GM13977 (cell line): Measurements from ENCODE around the gene INPP5D.

Source experiments
- DNase-seq: peaks from one replicate; pipeline ENCODE4 v3.0.0; 2012; ENCODE audit warnings: low spot score
- in situ Hi-C: fragments of 300-500 bp; cut with MboI; formaldehyde crosslinking; loops from one replicate; pipeline ENCODE4 v1.12.0; 2022; ENCODE audit warnings: low sequenced_read_pairs, low pct_unique_long_range_greater_than_20kb, mixed read lengths, inconsistent platforms; ENCODE audit not compliant: unreplicated experiment
- TF ChIP-seq, protein P1 (sequence below): IDR thresholded peaks from 2 replicates; pipeline ENCODE4 v1.5.1; 2012; ENCODE audit warnings: mild to moderate bottlenecking, control low read depth; ENCODE audit not compliant: insufficient read depth; ENCODE audit errors: extremely low read depth, missing control alignments

INPP5D gene

GRCh38 chr2:233226511-233227031, 166.4 kb downstream of the INPP5D start:
- TF ChIP-seq, protein P1, sequence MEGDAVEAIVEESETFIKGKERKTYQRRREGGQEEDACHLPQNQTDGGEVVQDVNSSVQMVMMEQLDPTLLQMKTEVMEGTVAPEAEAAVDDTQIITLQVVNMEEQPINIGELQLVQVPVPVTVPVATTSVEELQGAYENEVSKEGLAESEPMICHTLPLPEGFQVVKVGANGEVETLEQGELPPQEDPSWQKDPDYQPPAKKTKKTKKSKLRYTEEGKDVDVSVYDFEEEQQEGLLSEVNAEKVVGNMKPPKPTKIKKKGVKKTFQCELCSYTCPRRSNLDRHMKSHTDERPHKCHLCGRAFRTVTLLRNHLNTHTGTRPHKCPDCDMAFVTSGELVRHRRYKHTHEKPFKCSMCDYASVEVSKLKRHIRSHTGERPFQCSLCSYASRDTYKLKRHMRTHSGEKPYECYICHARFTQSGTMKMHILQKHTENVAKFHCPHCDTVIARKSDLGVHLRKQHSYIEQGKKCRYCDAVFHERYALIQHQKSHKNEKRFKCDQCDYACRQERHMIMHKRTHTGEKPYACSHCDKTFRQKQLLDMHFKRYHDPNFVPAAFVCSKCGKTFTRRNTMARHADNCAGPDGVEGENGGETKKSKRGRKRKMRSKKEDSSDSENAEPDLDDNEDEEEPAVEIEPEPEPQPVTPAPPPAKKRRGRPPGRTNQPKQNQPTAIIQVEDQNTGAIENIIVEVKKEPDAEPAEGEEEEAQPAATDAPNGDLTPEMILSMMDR: no peak
- in situ Hi-C loops: no loop called here
- no peak for DNase-seq

- TF ChIP-seq, protein P1: no peak
- in situ Hi-C loops: no loop called here
- DNase-seq: no peak
These were observed 167.3 kb downstream of the INPP5D start for GRCh38 chr2:233227346-233227978.

DNA sequence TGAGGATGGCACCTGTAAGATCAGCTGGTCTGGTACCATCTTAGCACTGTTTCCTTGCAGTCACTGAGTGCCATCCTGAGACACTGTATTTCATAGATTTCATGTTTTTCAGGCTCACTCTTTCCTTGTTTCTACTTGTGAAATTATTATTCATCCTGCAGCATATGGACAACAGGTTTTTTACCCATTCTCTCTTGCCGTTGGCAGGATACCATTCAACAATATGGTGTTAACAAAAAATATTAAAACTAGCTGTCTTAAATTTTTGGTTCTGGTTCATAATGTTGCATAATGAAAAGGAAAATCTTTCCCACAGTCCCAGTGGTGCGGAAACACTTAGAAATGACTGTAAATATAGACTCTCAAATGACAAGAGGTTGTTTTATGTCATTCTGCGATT, 168.2 kb downstream of the INPP5D start:
- TF ChIP-seq, protein P1: no peak
- in situ Hi-C loops: no loop called here
- no peak for DNase-seq

DNA sequence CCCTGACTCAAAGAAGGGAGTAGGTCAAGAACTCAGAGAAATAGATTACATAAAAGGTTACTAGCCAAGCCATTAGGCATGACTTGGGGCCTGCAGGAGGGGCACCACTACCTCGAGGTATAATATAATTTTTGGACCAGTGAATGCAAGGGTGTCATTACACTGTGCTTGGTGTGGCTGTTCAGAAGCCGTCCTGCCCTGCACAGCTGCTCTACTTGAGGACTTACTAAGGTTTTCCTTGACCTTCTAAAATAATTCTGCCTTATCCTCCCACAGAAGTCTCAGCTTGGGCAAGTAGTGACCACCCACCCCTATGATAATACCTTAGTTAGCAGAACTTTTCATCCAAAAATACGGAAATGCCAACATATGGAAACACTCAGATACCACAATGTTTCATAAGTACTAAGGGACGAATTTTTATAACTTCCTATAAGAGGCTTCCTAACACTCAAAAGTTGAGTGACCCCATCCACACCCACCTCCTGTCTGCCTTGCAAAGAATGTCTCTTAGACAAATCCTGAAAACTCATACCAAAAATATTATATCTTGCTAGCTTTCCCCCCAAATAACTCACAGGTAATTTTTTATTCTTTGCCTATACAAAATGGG, 173.6 kb downstream of the INPP5D start:
- no peak for DNase-seq
- in situ Hi-C loops: no loop called here
- TF ChIP-seq, protein P1: no peak

GRCh38 chr2:233234264-233234663, 174.1 kb downstream of the INPP5D start:
- TF ChIP-seq, protein P1: no peak
- no peak for DNase-seq
- in situ Hi-C loops: no loop called here

- in situ Hi-C loops: no loop called here
- DNase-seq: no peak
- TF ChIP-seq, protein P1: no peak
These were observed 174.9 kb downstream of the INPP5D start for GRCh38 chr2:233234996-233235395.

DNA sequence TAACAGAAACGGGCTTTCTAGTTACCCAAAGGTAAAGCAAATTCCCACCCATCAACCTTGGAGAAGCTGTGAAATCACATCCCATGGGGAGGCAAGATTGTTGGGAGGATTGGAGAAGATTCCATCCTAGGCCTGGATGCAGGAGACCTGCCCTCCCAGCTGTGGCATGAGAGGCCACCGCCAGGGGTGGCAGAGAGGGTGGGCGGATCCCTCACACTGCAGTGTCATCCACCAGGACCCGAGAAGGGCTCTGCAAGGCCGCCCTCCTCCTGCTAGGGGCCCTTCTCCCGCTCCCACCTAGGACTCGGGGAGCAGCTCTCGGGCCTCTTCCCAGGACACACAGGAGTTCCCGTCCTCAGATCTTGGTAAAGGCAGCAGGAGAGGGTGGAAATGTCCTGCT, 175.8 kb downstream of the INPP5D start:
- TF ChIP-seq, protein P1: no peak
- no peak for DNase-seq
- in situ Hi-C loops: no loop called here
